HG03565 (cell line): ENCODE measurements around the gene MYZAP.

Experiments used
- ATAC-seq: cut with Tn5 transposase; IDR thresholded peaks from one replicate; pipeline ENCODE4 v1.9.1; 2021; ENCODE audit warnings: mild to moderate bottlenecking, moderate library complexity; ENCODE audit not compliant: unreplicated experiment

The MYZAP gene

DNA sequence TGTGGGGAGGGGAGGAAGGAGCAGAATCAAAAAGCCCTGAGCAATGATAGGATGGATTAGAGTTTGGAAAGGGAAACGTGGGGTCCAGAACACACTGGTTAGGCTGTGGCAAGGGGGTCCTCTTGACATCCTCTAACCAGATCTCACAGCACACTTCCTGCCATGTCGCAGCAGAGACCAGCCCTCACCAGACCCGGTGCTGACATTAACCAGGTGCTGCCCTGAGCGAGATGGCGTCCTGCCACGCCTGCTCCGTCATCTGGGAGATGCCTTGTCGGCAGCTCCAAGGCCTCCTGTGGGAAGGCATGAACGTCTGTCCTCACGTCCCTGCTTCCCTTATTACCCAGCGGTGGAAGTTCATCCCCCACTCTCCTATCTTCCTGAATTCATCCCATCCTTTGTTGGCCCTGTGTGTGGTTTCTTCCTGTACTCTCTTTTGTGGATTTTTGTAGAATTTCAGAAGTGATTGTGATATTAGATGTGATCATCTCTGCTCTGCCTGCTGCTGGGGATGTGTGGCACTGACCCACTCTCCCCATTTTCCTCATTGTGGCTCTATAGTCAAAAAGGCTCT lies 29.4 kb upstream of the MYZAP start:
- no peak for ATAC-seq

DNA sequence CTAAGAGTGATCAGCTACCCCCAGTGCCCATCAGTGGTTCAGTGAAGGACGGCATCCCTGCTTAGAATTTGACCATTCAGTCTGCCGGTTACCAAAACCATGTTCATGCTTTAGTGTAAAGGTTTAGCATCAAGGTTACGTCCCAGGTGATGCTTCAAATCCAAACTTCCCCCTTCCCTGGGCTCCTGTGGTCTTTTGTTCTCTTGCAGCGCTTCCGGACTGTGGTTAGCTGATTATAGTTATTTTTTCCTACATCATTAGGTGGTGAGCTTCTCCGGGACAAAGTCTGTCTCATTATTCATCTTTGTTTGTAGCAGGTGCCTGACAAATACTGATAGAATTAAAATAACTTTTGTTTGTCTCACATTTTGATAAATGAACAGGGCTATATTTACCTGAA lies 28.3 kb upstream of the MYZAP start:
- ATAC-seq, result no peak

DNA sequence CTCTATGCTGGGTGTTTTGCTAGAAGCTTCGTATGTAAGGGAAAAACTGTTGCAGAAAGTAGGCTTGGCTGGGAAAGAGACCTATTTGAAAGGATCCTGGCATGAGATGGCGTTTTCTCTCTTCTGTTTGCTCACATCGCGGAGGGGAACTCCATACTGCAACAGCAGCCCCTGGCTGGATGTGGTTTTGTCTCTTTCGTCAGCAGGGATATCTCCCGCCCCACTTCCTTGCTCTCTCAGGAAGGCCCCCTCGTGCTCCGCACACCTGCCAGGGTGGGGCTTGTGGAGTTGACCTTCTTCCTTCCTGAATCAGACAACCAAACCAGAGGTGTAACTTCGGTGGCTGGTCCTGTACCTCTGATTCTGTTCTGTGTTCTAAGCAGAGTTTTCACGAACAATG lies 26.4 kb upstream of the MYZAP start:
- ATAC-seq, result no peak

DNA sequence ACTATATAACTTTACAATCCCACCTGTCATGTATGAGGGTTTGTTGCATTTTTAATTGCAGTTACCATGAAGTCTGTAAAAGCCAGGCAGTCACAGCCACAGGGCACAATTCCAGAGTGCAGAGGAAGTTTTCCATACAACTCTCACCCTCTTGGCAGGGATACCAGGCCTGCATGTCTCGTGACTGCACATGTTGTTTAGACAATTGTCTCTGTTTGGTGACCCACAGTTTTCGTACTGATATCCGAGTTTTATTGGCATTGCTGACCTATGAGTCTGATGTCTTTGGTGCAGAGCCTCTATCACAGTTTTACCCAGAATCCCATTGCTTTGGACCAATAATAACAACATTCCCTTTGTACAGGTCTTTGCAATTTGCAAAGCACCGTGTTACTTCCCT lies 24.9 kb upstream of the MYZAP start:
- no peak for ATAC-seq

DNA sequence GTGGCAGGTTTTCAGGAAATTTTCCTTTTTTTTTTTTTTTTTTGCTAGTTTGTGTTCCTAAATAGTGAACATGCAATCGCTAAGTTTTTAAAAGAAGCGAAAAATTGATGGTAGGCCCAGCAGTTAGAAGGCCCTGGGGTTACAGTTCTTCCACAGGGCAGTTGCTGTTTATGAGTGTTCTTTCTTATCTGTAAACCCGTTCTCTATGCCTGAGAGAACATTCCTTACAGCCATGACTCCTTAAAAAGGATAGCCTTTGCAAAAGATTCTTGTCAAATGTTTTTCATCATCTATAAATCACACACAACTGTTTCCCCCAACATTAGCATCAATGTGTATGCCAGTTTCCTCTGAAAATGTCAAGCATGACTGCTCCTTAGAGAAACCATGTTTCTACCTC lies 23.8 kb upstream of the MYZAP start:
- ATAC-seq, result no peak

DNA sequence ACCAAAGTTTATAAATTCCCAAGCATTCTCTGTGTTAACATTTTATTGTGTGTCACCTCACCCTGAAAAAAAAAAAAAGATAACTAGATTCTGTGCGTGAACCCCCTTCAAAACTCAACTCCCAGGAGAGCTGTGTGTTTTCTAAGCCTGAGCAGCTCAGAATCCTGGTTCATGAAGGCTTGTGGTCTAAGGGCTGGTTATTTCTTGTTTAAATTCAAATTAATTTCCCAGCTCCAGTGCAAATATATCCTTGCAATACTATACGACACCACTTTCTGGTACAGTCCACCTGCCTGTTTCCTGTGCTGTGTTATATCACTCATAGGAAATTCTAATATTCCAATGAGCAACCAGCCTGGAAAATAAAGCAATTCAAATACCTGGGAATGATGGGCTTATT lies 23.4 kb upstream of the MYZAP start:
- no peak for ATAC-seq

DNA sequence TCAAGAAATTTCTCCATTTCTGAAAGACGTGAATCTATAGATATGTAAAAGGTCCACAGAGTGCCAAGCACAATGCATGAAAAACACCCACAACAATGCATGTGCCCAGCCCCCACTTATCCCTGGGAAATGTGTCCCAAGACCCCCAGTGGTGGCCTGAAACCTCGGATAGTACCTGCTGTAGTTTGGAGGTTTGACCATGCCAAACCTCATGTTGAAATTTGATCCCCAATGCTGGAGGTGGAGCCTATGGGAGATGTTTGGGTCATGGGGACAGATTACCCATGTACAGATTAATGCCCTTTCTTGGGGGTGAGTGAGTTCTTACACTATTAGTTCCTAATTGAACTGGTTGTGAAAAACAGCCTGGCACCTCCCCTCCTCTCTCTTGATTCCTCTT lies 21.4 kb upstream of the MYZAP start:
- no peak for ATAC-seq

DNA sequence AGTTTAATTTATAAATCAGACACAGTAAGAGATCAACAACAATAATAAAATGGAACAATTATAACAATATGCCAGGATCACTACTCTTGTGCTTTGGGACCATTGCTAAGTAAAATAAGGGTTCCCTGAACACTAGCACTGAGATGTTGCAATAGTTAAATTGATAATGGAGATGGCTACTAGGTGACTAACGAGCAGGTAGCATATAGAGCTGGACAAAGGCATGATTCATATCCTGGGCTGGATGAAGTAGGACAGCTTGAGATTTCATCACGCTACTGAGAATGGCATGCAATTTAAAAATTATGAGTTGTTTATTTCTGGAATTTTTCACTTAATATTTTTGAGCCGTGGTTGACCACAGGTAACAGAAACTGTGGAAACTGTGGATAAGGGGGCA lies 20.7 kb upstream of the MYZAP start:
- no peak for ATAC-seq

DNA sequence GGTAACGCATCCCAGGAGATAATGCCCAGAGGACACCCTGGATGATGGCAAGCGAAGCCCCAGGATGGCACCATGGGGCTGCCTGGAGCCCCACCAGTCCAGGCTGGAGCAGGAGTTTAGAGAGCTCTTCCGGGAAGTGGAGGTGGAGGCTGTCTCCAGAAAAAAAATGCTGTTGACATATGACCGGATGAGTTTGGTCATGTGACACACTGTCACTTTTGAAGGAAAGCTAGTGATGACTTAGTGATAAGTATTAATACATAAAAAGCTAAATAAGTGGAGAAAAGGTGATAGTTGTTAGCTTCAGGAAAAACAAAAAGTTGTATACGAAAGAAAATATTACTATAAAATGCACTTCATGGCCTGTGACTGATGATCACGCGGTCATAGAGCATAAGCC lies 20.0 kb upstream of the MYZAP start:
- no peak for ATAC-seq

DNA sequence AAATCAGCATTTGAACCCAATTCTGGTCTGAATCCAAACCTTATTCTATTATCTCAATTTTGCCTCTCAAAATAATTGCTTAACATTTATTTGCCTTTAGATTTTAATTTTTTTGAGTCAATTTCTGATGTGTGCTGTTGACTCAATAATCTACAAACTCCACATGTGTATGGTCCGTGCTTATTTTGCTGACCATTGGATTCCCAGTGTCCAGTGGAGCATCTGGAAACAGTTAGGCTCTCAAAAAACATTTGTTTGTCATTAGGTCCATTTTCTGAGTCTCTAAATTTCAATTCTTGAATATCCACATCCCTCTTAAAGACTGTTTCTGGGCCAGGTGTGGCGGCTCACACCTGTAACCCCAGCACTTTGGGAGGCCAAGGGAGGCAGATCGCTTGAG lies 19.2 kb upstream of the MYZAP start:
- ATAC-seq, result no peak

DNA sequence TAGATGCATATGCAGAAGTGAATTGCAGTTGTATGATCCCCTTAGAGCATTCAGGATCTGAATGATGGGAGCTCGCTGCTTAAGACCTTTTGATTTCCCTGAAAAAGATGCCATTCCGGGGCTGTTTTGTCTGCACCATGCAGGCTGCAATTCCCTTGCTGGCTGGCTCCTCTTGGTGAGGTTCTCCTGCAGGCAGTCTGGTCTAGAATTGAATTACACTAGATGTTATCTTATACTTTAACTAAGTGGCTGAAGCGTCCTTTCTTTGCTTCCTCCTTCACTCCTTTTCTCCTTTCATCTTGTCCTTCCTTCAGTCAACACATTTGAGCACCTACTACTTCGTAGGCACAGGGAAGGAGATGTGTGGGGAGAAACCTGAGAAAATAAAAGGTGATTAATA lies 18.6 kb upstream of the MYZAP start:
- ATAC-seq, result no peak

DNA sequence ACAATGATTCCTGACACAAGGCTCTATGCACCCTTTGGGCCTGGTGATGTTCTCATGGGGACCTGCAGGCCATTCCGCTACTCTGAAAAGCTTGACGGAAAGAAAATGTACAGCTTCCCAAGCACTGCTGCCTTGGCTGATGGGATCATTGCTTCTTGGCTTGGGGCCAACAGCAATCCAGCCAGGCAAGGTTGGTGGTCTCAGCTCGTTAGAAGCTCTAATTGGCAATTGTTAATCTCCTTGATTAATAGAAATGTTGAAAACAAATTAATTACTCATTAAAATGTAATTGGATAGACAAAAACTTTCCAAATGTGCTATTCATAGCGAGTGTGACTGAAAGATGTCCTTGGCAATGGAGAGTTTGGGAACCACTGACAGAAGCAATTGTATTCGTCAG lies 16.3 kb upstream of the MYZAP start:
- ATAC-seq, result no peak

DNA sequence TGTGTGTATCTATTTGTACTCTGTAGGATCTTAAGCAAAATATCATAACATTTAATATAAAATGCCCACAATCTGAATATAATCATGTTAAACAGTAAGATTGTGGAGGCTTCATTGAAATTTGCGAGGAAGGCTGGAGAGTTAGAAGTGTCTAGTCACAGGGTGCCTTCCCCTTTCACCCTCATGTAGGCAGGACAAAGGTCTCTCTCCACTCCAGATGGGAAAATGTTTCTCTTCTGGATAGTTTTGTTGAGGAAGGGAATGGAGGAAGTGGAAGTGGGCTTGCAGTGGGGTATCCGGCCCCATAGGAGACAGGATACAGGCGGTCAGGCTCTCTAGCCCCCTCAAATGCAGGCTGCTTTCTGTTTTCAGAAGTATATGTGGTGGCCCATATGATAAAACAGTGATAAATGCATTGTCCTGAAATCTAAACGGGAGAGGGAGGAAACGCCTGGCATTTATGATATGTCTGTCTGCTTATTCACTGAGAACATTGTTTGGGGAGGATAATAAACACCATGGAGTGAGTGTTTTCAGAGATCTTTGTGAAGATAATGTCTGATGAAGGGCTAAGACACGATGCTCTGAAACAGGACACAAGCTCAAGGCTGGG lies 13.3 kb upstream of the MYZAP start:
- ATAC-seq, result no peak

DNA sequence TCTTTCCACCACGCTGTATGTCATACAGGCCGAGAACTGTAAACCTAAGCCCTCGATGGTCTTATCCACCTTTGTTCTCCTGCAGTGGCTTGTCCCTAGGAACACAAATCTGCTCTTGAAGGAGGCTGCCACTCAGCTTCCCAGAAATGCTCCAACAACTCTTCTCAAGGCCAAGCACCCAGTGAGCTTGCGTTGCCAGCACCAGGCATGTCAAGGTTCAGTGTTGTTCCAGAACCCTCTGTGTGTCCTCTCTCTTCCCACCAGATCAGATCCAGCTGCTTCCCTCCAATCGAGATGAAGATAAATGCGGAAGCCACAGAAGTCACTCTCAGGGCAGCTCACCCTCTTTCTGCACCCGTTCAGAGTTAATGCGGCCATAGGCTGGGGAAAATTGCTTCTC lies 11.3 kb upstream of the MYZAP start:
- ATAC-seq, result no peak

DNA sequence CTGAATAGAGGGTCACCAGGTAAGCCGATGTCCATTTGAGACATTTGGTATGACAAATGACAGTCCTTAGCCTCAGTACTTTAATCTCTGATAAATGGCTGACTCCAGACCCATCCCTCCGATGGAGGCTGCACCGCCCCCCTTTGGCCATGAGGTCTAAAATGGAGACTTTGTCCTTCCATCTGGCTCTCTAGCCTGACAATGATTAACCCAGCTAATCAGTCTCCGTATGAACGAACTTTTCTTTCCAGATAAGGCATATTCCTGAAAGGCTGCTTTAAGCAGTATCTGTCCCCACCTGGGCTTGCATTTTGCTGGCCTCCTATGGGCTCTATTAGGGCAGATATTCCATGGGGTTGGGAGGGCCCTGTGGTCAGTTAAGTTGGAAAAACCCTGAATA lies 10.8 kb upstream of the MYZAP start:
- no peak for ATAC-seq

DNA sequence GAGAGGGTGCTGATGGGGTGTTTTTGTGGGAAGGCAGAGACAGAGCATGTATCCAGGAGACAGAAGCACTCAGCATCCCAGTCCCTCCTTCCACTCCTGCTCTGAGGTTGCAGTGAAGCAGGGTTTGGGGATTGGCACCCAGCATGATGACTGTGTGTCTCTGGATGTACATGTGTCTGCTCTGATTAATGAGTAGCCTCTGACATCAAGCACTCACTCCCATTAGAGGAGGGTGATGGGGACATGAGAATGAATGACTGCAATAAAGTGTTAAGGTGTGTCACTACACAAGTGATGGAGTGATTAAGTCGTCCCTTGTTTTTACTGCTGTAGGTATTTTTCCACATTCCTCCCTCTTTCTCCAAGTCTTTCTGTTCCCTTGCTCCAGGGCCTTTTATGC lies 9.6 kb upstream of the MYZAP start:
- ATAC-seq, result no peak

DNA sequence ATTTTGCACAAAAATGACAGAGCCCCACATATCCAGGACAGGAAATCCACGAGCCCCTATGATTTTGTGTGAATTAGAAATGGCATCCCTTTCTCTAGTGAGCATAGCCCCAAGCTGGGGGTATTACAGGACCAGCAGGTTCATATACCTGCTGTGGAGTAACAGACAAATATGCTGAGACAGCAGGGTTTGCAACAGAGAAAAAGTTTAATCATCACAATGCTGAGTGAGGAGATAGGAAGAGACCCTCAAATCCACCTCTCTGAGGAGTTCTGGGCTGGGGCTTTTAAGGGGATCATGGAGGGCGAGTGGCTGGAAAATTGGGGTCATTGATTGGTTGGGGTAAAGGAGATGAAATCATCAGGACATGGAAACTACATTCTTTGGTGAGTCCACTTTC lies 8.4 kb upstream of the MYZAP start:
- no peak for ATAC-seq

DNA sequence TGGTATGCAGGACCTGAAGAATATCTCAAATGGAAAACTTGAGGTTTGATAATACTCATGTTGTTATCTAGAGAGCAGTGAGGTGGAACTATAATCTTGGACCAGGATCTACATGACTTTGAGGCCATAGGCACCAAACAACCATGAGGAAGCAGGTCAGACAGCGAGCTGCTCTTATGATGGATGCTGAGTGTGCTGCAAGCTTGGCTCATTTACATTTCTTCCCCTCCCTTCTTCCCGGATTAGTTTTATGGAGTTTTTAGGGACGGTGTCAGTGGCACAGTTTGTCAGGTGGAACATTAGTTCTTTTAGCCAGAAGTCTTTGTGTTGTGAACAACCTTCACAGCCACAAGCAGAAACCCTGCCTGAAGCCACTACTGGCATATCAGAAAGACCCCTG lies 8.0 kb upstream of the MYZAP start:
- no peak for ATAC-seq

DNA sequence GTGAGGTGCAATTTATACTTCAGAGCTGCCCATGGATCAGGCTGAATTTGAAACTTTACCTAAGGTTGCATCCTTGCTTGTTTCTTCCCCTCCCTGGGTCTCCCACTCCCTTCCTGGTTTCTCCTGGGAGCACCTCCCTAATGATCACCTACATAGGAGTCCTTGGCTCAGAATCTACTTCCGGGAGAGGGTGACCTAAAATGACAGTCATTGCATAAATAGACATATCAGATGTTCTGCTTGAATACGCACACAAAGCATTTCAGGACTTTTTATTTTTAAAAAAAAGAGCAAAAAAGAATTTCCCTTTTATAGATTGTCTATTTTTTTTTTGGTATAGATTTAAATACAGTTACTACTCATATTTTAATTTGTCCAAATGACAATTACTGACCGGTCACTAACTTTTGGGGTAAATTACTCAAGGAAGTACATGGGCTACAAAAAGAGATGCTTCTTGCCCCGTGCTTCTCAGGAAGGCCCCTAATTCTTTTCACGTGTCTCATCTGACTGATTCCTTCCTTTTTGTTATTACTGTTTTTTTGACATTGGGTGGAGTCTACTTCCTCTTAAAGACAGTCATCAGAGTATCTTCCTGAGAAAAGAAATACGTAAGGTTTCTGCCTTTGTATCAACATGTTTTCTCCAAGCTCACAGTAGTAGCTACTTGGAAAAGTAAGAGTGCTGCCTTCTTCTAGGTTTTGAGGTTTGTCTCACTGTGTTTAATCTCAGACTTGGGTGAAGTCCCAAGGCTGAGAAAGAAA lies 4.9 kb upstream of the MYZAP start:
- ATAC-seq, result no peak

DNA sequence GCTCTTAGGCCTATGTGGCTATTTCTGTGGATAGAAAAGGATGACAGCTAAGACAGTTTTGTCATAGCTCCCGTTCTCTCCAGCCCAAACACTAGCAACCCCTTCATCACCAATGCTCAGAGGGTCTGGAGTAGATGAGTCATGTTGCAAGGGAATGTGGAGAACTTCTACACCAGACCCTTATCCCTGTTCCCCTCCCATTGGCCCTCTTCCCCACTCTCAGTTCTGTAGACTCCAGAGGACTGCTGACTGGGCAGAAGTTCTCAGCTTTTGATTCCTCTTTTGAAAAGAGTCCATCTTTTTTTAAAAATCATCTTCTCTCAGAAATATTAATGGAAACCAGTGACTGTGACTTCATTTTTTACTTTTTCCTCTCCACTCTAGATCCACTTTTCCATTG lies 2.4 kb upstream of the MYZAP start:
- no peak for ATAC-seq

DNA sequence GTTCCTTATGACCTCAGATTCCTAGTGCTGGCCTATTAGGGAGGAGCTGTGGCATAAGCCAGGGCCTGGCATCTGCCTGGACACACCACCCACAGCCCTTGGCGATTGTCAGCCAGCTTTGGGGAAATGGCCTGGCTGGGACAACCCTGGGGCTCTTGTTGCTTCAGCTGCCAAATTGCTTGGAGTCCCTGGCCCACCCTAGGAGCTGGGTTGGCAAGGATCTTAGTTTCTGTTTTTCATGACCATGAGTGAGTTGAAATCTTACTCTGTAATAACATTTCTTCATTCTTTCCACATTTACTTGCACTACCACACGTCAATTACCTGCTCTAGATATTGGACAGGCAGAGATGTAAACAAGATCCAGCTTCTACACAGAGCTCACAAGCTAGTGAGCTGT lies 1.9 kb upstream of the MYZAP start:
- no peak for ATAC-seq

DNA sequence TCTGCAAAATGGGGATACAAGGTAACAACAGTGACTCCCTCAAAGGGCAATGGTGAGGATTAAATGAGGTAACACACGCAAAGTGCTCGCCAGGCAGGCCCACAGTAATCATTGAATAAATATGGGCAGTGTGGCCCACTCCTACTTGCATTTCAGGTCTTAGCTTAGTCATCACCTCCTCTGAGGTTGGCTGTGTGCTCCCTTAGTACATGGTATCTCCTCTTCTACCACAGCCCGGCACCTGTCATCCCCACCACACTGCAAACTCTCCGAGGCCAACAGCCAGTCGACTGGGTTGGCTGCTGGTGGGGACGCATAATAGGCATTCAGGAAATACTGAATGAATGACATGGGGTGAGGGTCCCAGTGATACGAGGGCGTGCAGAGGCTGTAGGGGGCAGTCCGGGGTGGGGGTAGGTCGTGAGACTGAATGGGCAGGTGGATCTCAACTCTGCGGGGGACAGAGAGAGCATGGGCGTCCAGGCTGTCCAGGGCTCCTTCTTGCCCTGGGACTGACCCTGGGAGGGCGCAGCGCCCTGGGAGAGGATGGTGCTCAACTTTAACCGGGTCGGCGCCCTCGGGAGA lies 375 bp upstream of the MYZAP start:
- ATAC-seq, result no peak
